Mesenchymal stem cell (in vitro differentiated cells and primary cell): ENCODE data around the gene MIPOL1.

Experiments
- DNase-seq: peaks from one replicate; pipeline ENCODE4 v3.0.0-alpha.2; 2013
- H2AFZ ChIP-seq: one replicate; pipeline ENCODE4 v1.6.1; 2013; ENCODE audit warnings: low read depth, mild to moderate bottlenecking, control low read depth, inconsistent platforms, low read length, moderate library complexity
- H2AK5ac ChIP-seq: 2 replicates; pipeline ENCODE4 v1.6.1; 2013; ENCODE audit warnings: low read length, moderate library complexity, mild to moderate bottlenecking, inconsistent platforms; ENCODE audit not compliant: severe bottlenecking
- H2BK120ac ChIP-seq: one replicate; pipeline ENCODE4 v1.6.1; 2013; ENCODE audit warnings: low read depth, mild to moderate bottlenecking, inconsistent platforms, low read length, moderate library complexity
- H2BK12ac ChIP-seq, 2 experiments: one replicate each; pipeline ENCODE4 v1.6.1; 2013; ENCODE audit warnings: inconsistent platforms in 2 of 2, low read length in 2 of 2, mild to moderate bottlenecking in 2 of 2, moderate library complexity in 2 of 2, control low read depth in 1 of 2
- H2BK15ac ChIP-seq: one replicate; pipeline ENCODE4 v1.6.1; 2013; ENCODE audit warnings: mild to moderate bottlenecking, low read depth, inconsistent platforms; ENCODE audit not compliant: poor library complexity, severe bottlenecking
- H2BK5ac ChIP-seq: 2 replicates; pipeline ENCODE4 v1.6.1; 2013; ENCODE audit warnings: low read depth, mild to moderate bottlenecking, low read length, control low read depth, inconsistent platforms; ENCODE audit not compliant: poor library complexity, severe bottlenecking
- H3K14ac ChIP-seq, 2 experiments: one replicate each; pipeline ENCODE4 v1.6.1; 2013; ENCODE audit warnings: inconsistent platforms in 2 of 2, low read length in 2 of 2, control low read depth in 1 of 2, mild to moderate bottlenecking in 1 of 2, moderate library complexity in 1 of 2
- H3K18ac ChIP-seq, 2 experiments: one replicate each; pipeline ENCODE4 v1.6.1; 2013; ENCODE audit warnings: inconsistent platforms in 2 of 2, low read length in 2 of 2, control low read depth in 1 of 2, low read depth in 1 of 2, mild to moderate bottlenecking in 1 of 2
- H3K23ac ChIP-seq, 2 experiments: one replicate each; pipeline ENCODE4 v1.6.1; 2013; ENCODE audit warnings: inconsistent platforms in 2 of 2, low read length in 2 of 2, mild to moderate bottlenecking in 2 of 2, moderate library complexity in 2 of 2, control low read depth in 1 of 2
- H3K27ac ChIP-seq: 2 replicates; pipeline ENCODE4 v1.5.1; 2013; ENCODE audit warnings: mild to moderate bottlenecking, moderate library complexity, low read length, control low read depth, inconsistent platforms; ENCODE audit not compliant: poor library complexity, severe bottlenecking
- H3K27me3 ChIP-seq, 2 experiments: 2 replicates each; pipeline versions ENCODE4 v1.6.1 to v1.7.0; 2013; ENCODE audit warnings: low read length in 2 of 2, mild to moderate bottlenecking in 2 of 2, moderate library complexity in 2 of 2, control low read depth in 1 of 2, inconsistent platforms in 1 of 2; ENCODE audit not compliant: control insufficient read depth in 1 of 2, insufficient read depth in 1 of 2
- H3K36me3 ChIP-seq, 2 experiments: 2 replicates each; pipeline versions ENCODE4 v1.6.1 to v1.7.0; 2013; ENCODE audit warnings: low read length in 2 of 2, control low read depth in 1 of 2, inconsistent platforms in 1 of 2, low read depth in 1 of 2, mild to moderate bottlenecking in 1 of 2; ENCODE audit not compliant: insufficient read depth in 2 of 2, control insufficient read depth in 1 of 2
- H3K4ac ChIP-seq, 2 experiments: one replicate each; pipeline ENCODE4 v1.6.1; 2013; ENCODE audit warnings: inconsistent platforms in 2 of 2, low read length in 2 of 2, mild to moderate bottlenecking in 2 of 2, moderate library complexity in 2 of 2, control low read depth in 1 of 2, low read depth in 1 of 2
- H3K4me1 ChIP-seq: 2 replicates; pipeline ENCODE4 v1.6.1; 2013; ENCODE audit warnings: low read depth, low read length, control low read depth; ENCODE audit not compliant: control insufficient read depth, insufficient read depth
- H3K4me2 ChIP-seq: 2 replicates; pipeline ENCODE4 v1.6.1; 2013; ENCODE audit warnings: low read length, mild to moderate bottlenecking, inconsistent platforms; ENCODE audit not compliant: poor library complexity, severe bottlenecking
- H3K4me3 ChIP-seq, 2 experiments: 2 replicates each; pipeline versions ENCODE4 v1.5.1 to v1.7.0; 2013; ENCODE audit warnings: low read length in 2 of 2, mild to moderate bottlenecking in 2 of 2, control low read depth in 1 of 2, low read depth in 1 of 2; ENCODE audit not compliant: insufficient read depth in 1 of 2
- H3K79me1 ChIP-seq: replicated peaks from 2 replicates; pipeline ENCODE4 v1.6.1; 2013; ENCODE audit warnings: mild to moderate bottlenecking, control low read depth, low read length, inconsistent platforms; ENCODE audit not compliant: poor library complexity, severe bottlenecking
- H3K9ac ChIP-seq: 2 replicates; pipeline ENCODE4 v1.7.0; 2013; ENCODE audit warnings: mild to moderate bottlenecking, low read length, moderate library complexity
- H3K9me3 ChIP-seq: 2 replicates; pipeline ENCODE4 v1.7.0; 2013; ENCODE audit warnings: mild to moderate bottlenecking, low read length; ENCODE audit not compliant: control insufficient read depth
- H4K8ac ChIP-seq: one replicate; pipeline ENCODE4 v1.6.1; 2013; ENCODE audit warnings: inconsistent platforms, mild to moderate bottlenecking, low read length, moderate library complexity
- H4K91ac ChIP-seq: one replicate; pipeline ENCODE4 v1.6.1; 2013; ENCODE audit warnings: mild to moderate bottlenecking, low read length, inconsistent platforms
- WGBS: methylation state at CpG from one replicate; pipeline ENCODE4 v1.1.7; 2013; ENCODE audit warnings: mixed read lengths; 5-methylcytosine and 5-hydroxymethylcytosine counted together

The MIPOL1 gene

DNA sequence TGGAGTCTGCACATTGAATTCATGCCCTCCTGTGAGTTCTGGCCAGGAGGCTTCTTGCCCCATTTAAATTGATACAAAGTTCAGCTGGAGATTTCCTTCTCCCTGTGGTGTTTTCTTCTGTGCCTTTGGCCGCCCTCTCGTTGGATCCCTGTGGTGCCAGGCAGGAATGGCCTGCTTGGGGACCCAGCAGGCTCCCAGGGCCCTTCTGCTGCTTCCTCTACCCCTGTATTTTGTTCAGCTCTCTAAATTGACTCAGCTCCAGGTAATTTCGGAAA is 200.1 kb downstream of the MIPOL1 start:
- Histone ChIP-seq H3K14ac (no peak overlapping the region), H3K18ac (no peak overlapping the region), H2AFZ (no peak overlapping the region), H3K27ac (no peak overlapping the region), H3K36me3 (no peaks in the 10 kb centered on the region), H2AK5ac (no peak overlapping the region), H4K8ac (no peak overlapping the region), H4K91ac (no peak overlapping the region), H3K4me1 (no peaks in the 10 kb centered on the region), H3K9ac (no peak overlapping the region), H2BK12ac (no peak overlapping the region), H2BK15ac (no peak overlapping the region), H3K27me3 (no peaks in the 10 kb centered on the region), H3K23ac (no peak overlapping the region), H3K4me3 (no peak overlapping the region), H3K4me2 (no peak overlapping the region), H3K9me3 (peaks cover 19% of the 10 kb centered on the region), H2BK120ac (no peak overlapping the region), H3K79me1 (no peaks in the 10 kb centered on the region), H3K4ac (no peak overlapping the region), H2BK5ac (no peak overlapping the region)
- 91% methylated on average over 2 of the region's 3 CpGs for WGBS
- no peak for DNase-seq

DNA sequence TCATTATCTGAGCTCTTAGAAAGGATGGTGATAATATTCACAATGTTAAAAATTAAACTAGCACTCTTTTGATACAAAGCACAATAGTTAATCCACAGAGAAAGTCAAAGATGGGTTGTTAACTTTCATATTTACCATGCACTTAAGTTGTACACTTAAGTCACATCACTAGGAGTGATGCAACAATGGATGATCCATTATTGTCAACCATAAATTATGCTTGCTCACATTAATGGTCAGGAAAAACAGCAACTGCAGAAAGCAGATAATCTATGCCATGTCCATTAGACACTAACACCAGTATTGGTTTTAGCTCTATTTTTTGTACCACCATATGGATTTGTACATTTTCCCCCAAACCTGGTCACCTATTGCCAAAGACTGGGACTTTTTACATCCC is 201.8 kb downstream of the MIPOL1 start:
- Histone ChIP-seq H3K27me3 (no peaks in the 10 kb centered on the region), H3K79me1 (no peaks in the 10 kb centered on the region), H3K18ac (no peak overlapping the region), H3K4me1 (no peaks in the 10 kb centered on the region), H3K27ac (no peak overlapping the region), H4K91ac (no peak overlapping the region), H3K9ac (no peak overlapping the region), H3K4me2 (no peak overlapping the region), H3K36me3 (no peaks in the 10 kb centered on the region), H3K4me3 (no peak overlapping the region), H3K4ac (no peak overlapping the region), H2BK12ac (no peak overlapping the region), H2BK15ac (no peak overlapping the region), H2BK120ac (no peak overlapping the region), H2AK5ac (no peak overlapping the region), H4K8ac (no peak overlapping the region), H3K9me3 (peaks cover 17% of the 10 kb centered on the region), H3K23ac (no peak overlapping the region), H2BK5ac (no peak overlapping the region), H3K14ac (no peak overlapping the region), H2AFZ (no peak overlapping the region)
- DNase-seq, result peak; percentile 15

DNA sequence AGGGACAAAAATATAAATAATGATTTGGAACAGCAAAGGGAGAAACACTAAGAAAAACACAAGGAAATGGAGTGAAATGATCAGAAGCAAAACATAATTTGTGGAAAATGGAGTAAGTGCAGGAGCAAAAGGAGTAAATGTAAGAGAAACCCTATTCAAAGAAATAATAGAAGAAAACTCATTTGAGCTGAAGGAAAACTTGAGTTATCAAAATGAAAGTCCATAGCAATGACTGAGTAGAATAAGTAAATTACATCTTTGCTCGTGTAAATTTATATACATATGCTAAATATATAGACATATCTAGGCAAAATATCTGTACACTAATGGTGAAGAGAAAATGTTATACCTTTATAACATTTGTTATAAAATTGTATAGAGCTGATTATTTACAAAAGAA is 203.4 kb downstream of the MIPOL1 start:
- H3K27ac ChIP-seq, result no peak overlapping the region
- no peak overlapping the region for H3K18ac ChIP-seq
- WGBS, result no CpG with 5 or more reads among the region's 1 CpG
- no peak overlapping the region for H2AK5ac ChIP-seq
- H2BK15ac ChIP-seq, result no peak overlapping the region
- no peak overlapping the region for H3K4ac ChIP-seq
- no peaks in the 10 kb centered on the region for H3K79me1 ChIP-seq
- DNase-seq, result no peak
- H3K23ac ChIP-seq, result no peak overlapping the region
- no peaks in the 10 kb centered on the region for H3K27me3 ChIP-seq
- H3K4me3 ChIP-seq, result no peak overlapping the region
- H2AFZ ChIP-seq, result no peak overlapping the region
- no peak overlapping the region for H3K4me2 ChIP-seq
- H3K9ac ChIP-seq, result no peak overlapping the region
- H3K9me3 ChIP-seq, result peaks cover 11% of the 10 kb centered on the region
- H2BK12ac ChIP-seq, result no peak overlapping the region
- no peak overlapping the region for H2BK120ac ChIP-seq
- no peak overlapping the region for H3K14ac ChIP-seq
- H4K8ac ChIP-seq, result no peak overlapping the region
- H4K91ac ChIP-seq, result no peak overlapping the region
- H3K36me3 ChIP-seq, result no peaks in the 10 kb centered on the region
- no peaks in the 10 kb centered on the region for H3K4me1 ChIP-seq
- no peak overlapping the region for H2BK5ac ChIP-seq

DNA sequence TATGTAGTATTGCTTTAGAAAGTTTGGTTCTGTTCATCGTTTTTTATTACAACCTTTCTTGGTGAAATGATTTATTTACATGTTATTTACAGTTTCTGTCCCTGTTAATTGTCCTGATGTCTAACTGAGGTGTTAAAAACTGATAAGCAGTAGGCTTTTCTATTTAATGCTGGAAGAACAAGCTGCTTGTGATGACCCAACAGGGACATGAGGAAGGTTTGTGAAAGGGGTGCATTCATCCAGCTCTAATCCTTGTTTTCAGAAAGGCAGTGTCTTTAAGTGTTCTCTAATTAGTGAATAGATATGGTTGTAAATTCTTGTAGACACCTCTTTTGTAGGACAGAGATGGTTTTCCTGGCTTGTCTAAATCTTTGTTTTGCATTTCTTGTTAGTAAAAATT is 205.9 kb downstream of the MIPOL1 start:
- no peak overlapping the region for H4K91ac ChIP-seq
- no peaks in the 10 kb centered on the region for H3K79me1 ChIP-seq
- no peak overlapping the region for H2BK12ac ChIP-seq
- no peak overlapping the region for H2AFZ ChIP-seq
- H3K4me1 ChIP-seq, result no peaks in the 10 kb centered on the region
- H4K8ac ChIP-seq, result no peak overlapping the region
- H3K27me3 ChIP-seq, result no peaks in the 10 kb centered on the region
- H2AK5ac ChIP-seq, result no peak overlapping the region
- no peak overlapping the region for H3K9ac ChIP-seq
- peaks cover 7% of the 10 kb centered on the region for H3K9me3 ChIP-seq
- H2BK5ac ChIP-seq, result no peak overlapping the region
- H2BK15ac ChIP-seq, result no peak overlapping the region
- H3K27ac ChIP-seq, result no peak overlapping the region
- H3K4ac ChIP-seq, result no peak overlapping the region
- H3K4me3 ChIP-seq, result no peak overlapping the region
- DNase-seq, result no peak
- no peak overlapping the region for H3K23ac ChIP-seq
- H3K36me3 ChIP-seq, result no peaks in the 10 kb centered on the region
- no peak overlapping the region for H3K18ac ChIP-seq
- no CpG with 5 or more reads among the region's 1 CpG for WGBS
- H3K14ac ChIP-seq, result no peak overlapping the region
- H2BK120ac ChIP-seq, result no peak overlapping the region
- H3K4me2 ChIP-seq, result no peak overlapping the region
